PC-3 (cell line): ENCODE results near the gene CEBPE. TPM values are rescaled to one million over a fixed set of nuclear protein-coding genes. Genes with fewer than 3 reads are reported as not detected.

Experiments used
- ATAC-seq: fragments of 200-7000 bp; cut with Tn5 transposase; 2 replicates; pipeline ENCODE4 v1.9.1; 2020; ENCODE audit warnings: mild to moderate bottlenecking, moderate library complexity
- BruUV-seq: library from RNA; stranded (reverse); fragments of 400-500 nt; replicated peaks from 2 replicates; lab custom pipeline; 2021; lab: Mats Ljungman, UMichigan
- CTCF ChIA-PET: fragments of 300-600 bp; sonication (Branson Sonifier 250); formaldehyde crosslinking; loops from one replicate; lab custom pipeline; 2022; ENCODE audit warnings: antibody characterized with exemption; lab: Charles Lee
- POLR2A ChIA-PET: fragments of 300-600 bp; sonication (Branson Sonifier 250); formaldehyde crosslinking; loops from one replicate; lab custom pipeline; 2022; ENCODE audit warnings: antibody characterized with exemption; ENCODE audit not compliant: unreplicated experiment; lab: Charles Lee
- DNase-seq: peaks from one replicate; pipeline ENCODE4 v3.0.0-alpha.2; 2015
- H2AFZ ChIP-seq: fragments of 300-600 bp; sonication (generic); 2 replicates; pipeline ENCODE4 v1.6.0; 2016; ENCODE audit warnings: antibody characterized with exemption, low read length
- H3F3A ChIP-seq: fragments of 300-600 bp; sonication (generic); one replicate; pipeline ENCODE4 v1.6.0; 2017; ENCODE audit warnings: antibody characterized with exemption, low read length, control low read depth, mild to moderate bottlenecking; ENCODE audit not compliant: unreplicated experiment
- H3K27ac ChIP-seq: fragments of 300-600 bp; sonication (generic); 2 replicates; pipeline ENCODE4 v1.5.1; 2016; ENCODE audit warnings: mild to moderate bottlenecking, low read length
- H3K27me3 ChIP-seq: fragments of 300-600 bp; sonication (generic); 2 replicates; pipeline ENCODE4 v1.6.1; 2016; ENCODE audit warnings: low read length, mixed read lengths
- H3K36me3 ChIP-seq: fragments of 300-600 bp; sonication (generic); 2 replicates; pipeline ENCODE4 v1.6.1; 2016; ENCODE audit warnings: low read depth, mixed run types, low read length, mixed read lengths
- H3K4me1 ChIP-seq: fragments of 300-600 bp; sonication (generic); 2 replicates; pipeline ENCODE4 v1.5.1; 2016; ENCODE audit warnings: low read length; ENCODE audit not compliant: insufficient read depth
- H3K4me2 ChIP-seq: fragments of 300-600 bp; sonication (generic); 2 replicates; pipeline ENCODE4 v1.6.0; 2016; ENCODE audit warnings: low read length
- H3K4me3 ChIP-seq: fragments of 300-600 bp; sonication (generic); 2 replicates; pipeline ENCODE4 v1.5.1; 2016; ENCODE audit warnings: mild to moderate bottlenecking, low read length, mixed read lengths
- H3K79me2 ChIP-seq: fragments of 300-600 bp; sonication (generic); 2 replicates; pipeline ENCODE4 v1.6.1; 2017; ENCODE audit warnings: low read length, mixed read lengths
- H3K9ac ChIP-seq: fragments of 300-600 bp; sonication (generic); 2 replicates; pipeline ENCODE4 v1.6.0; 2016; ENCODE audit warnings: mild to moderate bottlenecking, low read length
- H3K9me2 ChIP-seq: fragments of 300-600 bp; sonication (generic); replicated peaks from 2 replicates; pipeline ENCODE4 v1.6.1; 2016; ENCODE audit warnings: mixed run types, low read length, mixed read lengths
- H3K9me3 ChIP-seq: fragments of 300-600 bp; sonication (generic); 2 replicates; pipeline ENCODE4 v1.6.1; 2016; ENCODE audit warnings: low read length, mixed read lengths
- H4K20me1 ChIP-seq: fragments of 300-600 bp; sonication (generic); 2 replicates; pipeline ENCODE4 v1.6.1; 2016; ENCODE audit warnings: low read length, mixed read lengths
- CTCF ChIP-seq: fragments of 300-600 bp; sonication (generic); conservative IDR thresholded peaks from 2 replicates; pipeline ENCODE4 v1.5.1; 2017; ENCODE audit warnings: antibody characterized with exemption, low read depth, mild to moderate bottlenecking, low read length
- EZH2 ChIP-seq: fragments of 300-600 bp; sonication (generic); IDR thresholded peaks from one replicate; pipeline ENCODE4 v1.6.1; 2017; ENCODE audit warnings: antibody characterized with exemption, mild to moderate bottlenecking, low read length; ENCODE audit not compliant: unreplicated experiment
- EZH2phosphoT487 ChIP-seq: fragments of 300-600 bp; sonication (generic); IDR thresholded peaks from 2 replicates; pipeline ENCODE4 v1.6.1; 2018; ENCODE audit warnings: mild to moderate bottlenecking, antibody characterized with exemption, low read length, borderline replicate concordance
- intact Hi-C: fragments of 100-400 bp; cut with micrococcal nuclease; formaldehyde crosslinking; loops from 2 replicates; pipeline ENCODE4 v1.9.0; 2023
- total RNA-seq: library from RNA; depleted of rRNA; stranded (reverse); fragments of >200 nt; gene quantifications from 2 replicates; pipeline ENCODE4 v1.2.3, GENCODE V29; 2014

CEBPE gene
- total RNA-seq, 1 experiment from 2014 or later, result not detected

GRCh38 chr14:23103581-23103980 is 15.5 kb downstream of the CEBPE start:
- no peak for TF ChIP-seq EZH2phosphoT487
- TF ChIP-seq CTCF, result no peak
- no peak for TF ChIP-seq EZH2

GRCh38 chr14:23102801-23103200 is 16.3 kb downstream of the CEBPE start:
- peaks cover 7% of the 10 kb centered on the region for H3K36me3 ChIP-seq
- no peaks in the 10 kb centered on the region for H4K20me1 ChIP-seq
- ChIA-PET POLR2A (no interaction called here), CTCF (no interaction called here)
- H3K4me3 ChIP-seq, result no peak overlapping the region
- ATAC-seq (no peak), DNase-seq (no peak)
- intact Hi-C loops, result no loop called here
- no TSS peak for BruUV-seq
- no peak overlapping the region for H3K4me2 ChIP-seq
- H2AFZ ChIP-seq, result no peak overlapping the region
- TF ChIP-seq EZH2phosphoT487 (no peak), EZH2 (no peak), CTCF (no peak)
- H3K9me3 ChIP-seq, result no peaks in the 10 kb centered on the region
- peaks cover 12% of the 10 kb centered on the region for H3K79me2 ChIP-seq
- no peak overlapping the region for H3K9ac ChIP-seq
- H3K9me2 ChIP-seq, result no peaks in the 10 kb centered on the region
- H3K4me1 ChIP-seq, result no peaks in the 10 kb centered on the region
- H3F3A ChIP-seq, result no peaks in the 10 kb centered on the region
- H3K27me3 ChIP-seq, result no peaks in the 10 kb centered on the region
- H3K27ac ChIP-seq, result no peak overlapping the region

More at GRCh38 chr14:23103581-23103980, 15.5 kb downstream of the CEBPE start:
- Histone ChIP-seq H3K4me1 (no peaks in the 10 kb centered on the region), H3K27me3 (no peaks in the 10 kb centered on the region), H3K27ac (no peak overlapping the region), H3K79me2 (peaks cover 5% of the 10 kb centered on the region), H2AFZ (no peak overlapping the region), H3K9me3 (no peaks in the 10 kb centered on the region), H3K9ac (no peak overlapping the region), H3F3A (no peaks in the 10 kb centered on the region), H3K9me2 (no peaks in the 10 kb centered on the region), H3K36me3 (no peaks in the 10 kb centered on the region), H3K4me3 (no peak overlapping the region), H4K20me1 (no peaks in the 10 kb centered on the region), H3K4me2 (no peak overlapping the region)
- intact Hi-C loops, result no loop called here
- no TSS peak for BruUV-seq
- no peak for DNase-seq
- ATAC-seq, result no peak
- CTCF ChIA-PET, result no interaction called here
- POLR2A ChIA-PET, result no interaction called here

- DNase-seq (no peak), ATAC-seq (no peak)
- ChIA-PET POLR2A (no interaction called here), CTCF (interaction anchor here (0.6 kb wide), 1 partner anchor 110 kb away, joined by 4 read pairs; no protein-coding TSS in a partner anchor)
- H3K9ac ChIP-seq, result no peak overlapping the region
- no TSS peak for BruUV-seq
- H3K9me2 ChIP-seq, result no peaks in the 10 kb centered on the region
- no peak overlapping the region for H2AFZ ChIP-seq
- peaks cover 14% of the 10 kb centered on the region for H3K36me3 ChIP-seq
- H3K4me3 ChIP-seq, result no peak overlapping the region
- no peak for TF ChIP-seq EZH2phosphoT487
- TF ChIP-seq CTCF, result no peak
- TF ChIP-seq EZH2, result no peak
- H3K27me3 ChIP-seq, result no peaks in the 10 kb centered on the region
- peaks cover 19% of the 10 kb centered on the region for H3K79me2 ChIP-seq
- peaks cover 6% of the 10 kb centered on the region for H4K20me1 ChIP-seq
- intact Hi-C loops, result no loop called here
- no peak overlapping the region for H3K4me2 ChIP-seq
- H3K4me1 ChIP-seq, result peaks cover 2% of the 10 kb centered on the region; the same call in 1 of the 2 replicates
- no peaks in the 10 kb centered on the region for H3F3A ChIP-seq
- no peak overlapping the region for H3K27ac ChIP-seq
- H3K9me3 ChIP-seq, result no peaks in the 10 kb centered on the region
Observed at GRCh38 chr14:23101986-23102625, 16.9 kb downstream of the CEBPE start.
